ENCODE results near the gene LIPA. TPM values are rescaled to one million over a fixed set of nuclear protein-coding genes. Genes with fewer than 3 reads are reported as not detected.

LIPA gene
- total and polyA plus RNA-seq, 7 donors, result 7.6 to 14.2 (median 10.3) TPM

- Histone ChIP-seq H3K4me1 (no peaks in the 10 kb centered on the region), H3K36me3 (ENCODE audit: insufficient read depth in 1 of 2, low read depth in 1 of 2) (peaks cover 0 to 10% of the 10 kb centered on the region in 2 donors), H3K9me3 (no peaks in the 10 kb centered on the region), H3K4me3 (no peak overlapping the region), H3K27ac (no peak overlapping the region), H3K27me3 (ENCODE audit: insufficient read depth in 3 of 3, low read length in 2 of 3) (no peaks in the 10 kb centered on the region)
- TF ChIP-seq CTCF (IDR thresholded peaks at IDR 0.05), result no peak
- intact Hi-C loops (cut with DNase I), result no loop called here
- 48 to 59% (median 58%) methylated on average over 8 of the region's 8 CpGs for WGBS, 3 donors
- ATAC-seq, result peak in 1 of 4 donors; percentile 56
- DNase-seq, result no peak
These were observed 8.6 kb downstream of the LIPA start for GRCh38 chr10:89242840-89243568.

- TF ChIP-seq CTCF (IDR thresholded peaks at IDR 0.05), result no peak
These were observed 9.3 kb downstream of the LIPA start for GRCh38 chr10:89242345-89242684.

GRCh38 chr10:89241486-89242344 lies 9.9 kb downstream of the LIPA start:
- Histone ChIP-seq H3K27ac (no peak overlapping the region), H3K4me1 (no peaks in the 10 kb centered on the region), H3K4me3 (no peak overlapping the region), H3K9me3 (no peaks in the 10 kb centered on the region), H3K27me3 (ENCODE audit: insufficient read depth in 3 of 3, low read length in 2 of 3) (no peaks in the 10 kb centered on the region), H3K36me3 (ENCODE audit: insufficient read depth in 1 of 2, low read depth in 1 of 2) (peaks cover 0 to 10% of the 10 kb centered on the region in 2 donors)
- TF ChIP-seq CTCF (IDR thresholded peaks at IDR 0.05), result no peak
- DNase-seq, result no peak
- intact Hi-C loops (cut with DNase I), result no loop called here
- ATAC-seq, result peak in 2 of 4 donors; percentile 57 to 61
- 76 to 81% (median 78%) methylated on average over 3 of the region's 3 CpGs for WGBS, 3 donors

More at GRCh38 chr10:89242345-89242684, 9.3 kb downstream of the LIPA start:
- Histone ChIP-seq H3K27ac (no peak overlapping the region), H3K9me3 (no peaks in the 10 kb centered on the region), H3K4me1 (no peaks in the 10 kb centered on the region), H3K27me3 (ENCODE audit: insufficient read depth in 3 of 3, low read length in 2 of 3) (no peaks in the 10 kb centered on the region), H3K36me3 (ENCODE audit: insufficient read depth in 1 of 2, low read depth in 1 of 2) (peaks cover 0 to 10% of the 10 kb centered on the region in 2 donors), H3K4me3 (no peak overlapping the region)
- DNase-seq (no peak), ATAC-seq (no peak)
- intact Hi-C loops (cut with DNase I), result no loop called here

GRCh38 chr10:89241026-89241425 lies 10.5 kb downstream of the LIPA start:
- peaks cover 0 to 10% of the 10 kb centered on the region in 2 donors for H3K36me3 ChIP-seq (ENCODE audit: insufficient read depth in 1 of 2, low read depth in 1 of 2)
- WGBS, 3 donors, result 90 to 99% (median 95%) methylated on average over 3 of the region's 3 CpGs
- no peak for ATAC-seq
- no peaks in the 10 kb centered on the region for H3K27me3 ChIP-seq (ENCODE audit: insufficient read depth in 3 of 3, low read length in 2 of 3)
- intact Hi-C loops (cut with DNase I), result no loop called here
- no peak overlapping the region for H3K27ac ChIP-seq
- H3K4me3 ChIP-seq, result no peak overlapping the region
- no peak for DNase-seq
- H3K9me3 ChIP-seq, result no peaks in the 10 kb centered on the region
- H3K4me1 ChIP-seq, result no peaks in the 10 kb centered on the region
- TF ChIP-seq CTCF (IDR thresholded peaks at IDR 0.05), result no peak
